ENCODE data around the gene RNASE13. TPM values are rescaled to one million over a fixed set of nuclear protein-coding genes. Genes with fewer than 3 reads are reported as not detected.

RNASE13 gene
- total RNA-seq, 4 donors from 2014 or later: not detected

DNA sequence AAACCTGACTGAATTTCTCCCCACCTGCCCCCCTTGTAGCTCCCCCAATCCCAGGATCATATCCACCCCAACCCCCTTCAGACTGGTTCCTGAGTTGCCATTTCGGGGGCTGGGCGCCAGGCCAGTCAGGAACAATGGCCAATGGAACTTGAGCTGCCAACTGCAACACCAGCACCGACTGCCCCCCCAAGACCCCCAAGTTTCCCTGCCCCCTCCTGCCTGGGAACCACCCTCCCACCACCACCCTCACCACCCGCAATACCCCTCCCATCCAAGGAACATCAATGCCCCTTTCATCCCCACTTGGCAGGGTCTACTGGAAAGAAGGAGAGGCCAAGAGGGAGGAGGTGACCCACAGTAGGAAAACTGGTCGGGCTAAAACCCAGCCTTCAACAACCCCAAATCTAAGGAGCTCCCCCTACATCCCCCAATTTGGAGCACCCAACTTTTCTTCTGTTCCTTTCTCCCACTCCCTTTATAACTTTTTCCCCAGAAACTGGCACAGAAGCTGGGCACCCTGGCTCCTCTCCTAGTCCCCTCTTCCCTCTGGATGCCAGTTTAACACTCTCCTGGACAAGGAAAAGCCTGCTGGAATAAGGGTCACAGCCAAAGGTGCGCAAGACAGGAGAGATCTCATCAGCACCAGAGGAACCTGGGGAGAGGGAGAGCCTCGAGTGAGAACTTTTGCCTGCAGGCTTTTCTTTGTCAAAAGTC is 8.2 kb downstream of the RNASE13 start:
- no peak for DNase-seq
- in situ Hi-C loops (cut with MboI; ENCODE audit: low pct_ligation_motif_present in 1 of 4, low pct_unique_long_range_greater_than_20kb in 1 of 4, low sequenced_read_pairs in 3 of 4): no loop called here
- Histone ChIP-seq H3K27ac (peak overlapping the region; percentile 84 to 93 (median 91)), H3K4me1 (peaks cover 10 to 32% (median 20%) of the 10 kb centered on the region in 4 donors), H3K27me3 (no peaks in the 10 kb centered on the region), H3K9me3 (no peaks in the 10 kb centered on the region), H3K4me3 (no peak overlapping the region), H3K36me3 (peaks cover 0 to 3% (median 0%) of the 10 kb centered on the region in 4 donors)
- intact Hi-C loops (cut with DNase I; ENCODE audit: low total_unique reads): no loop called here
- 73 to 83% methylated on average over 2 to 5 of the region's 7 CpGs for WGBS, 2 donors (ENCODE audit: low coverage in 1 of 2)
- TF ChIP-seq POLR2A (IDR thresholded peaks at IDR 0.05): no peak
- no peak for TF ChIP-seq POLR2AphosphoS5 (IDR thresholded peaks at IDR 0.05)
- no peak for TF ChIP-seq EP300 (IDR thresholded peaks at IDR 0.05; ENCODE audit: low read depth)
- TF ChIP-seq, protein P1, sequence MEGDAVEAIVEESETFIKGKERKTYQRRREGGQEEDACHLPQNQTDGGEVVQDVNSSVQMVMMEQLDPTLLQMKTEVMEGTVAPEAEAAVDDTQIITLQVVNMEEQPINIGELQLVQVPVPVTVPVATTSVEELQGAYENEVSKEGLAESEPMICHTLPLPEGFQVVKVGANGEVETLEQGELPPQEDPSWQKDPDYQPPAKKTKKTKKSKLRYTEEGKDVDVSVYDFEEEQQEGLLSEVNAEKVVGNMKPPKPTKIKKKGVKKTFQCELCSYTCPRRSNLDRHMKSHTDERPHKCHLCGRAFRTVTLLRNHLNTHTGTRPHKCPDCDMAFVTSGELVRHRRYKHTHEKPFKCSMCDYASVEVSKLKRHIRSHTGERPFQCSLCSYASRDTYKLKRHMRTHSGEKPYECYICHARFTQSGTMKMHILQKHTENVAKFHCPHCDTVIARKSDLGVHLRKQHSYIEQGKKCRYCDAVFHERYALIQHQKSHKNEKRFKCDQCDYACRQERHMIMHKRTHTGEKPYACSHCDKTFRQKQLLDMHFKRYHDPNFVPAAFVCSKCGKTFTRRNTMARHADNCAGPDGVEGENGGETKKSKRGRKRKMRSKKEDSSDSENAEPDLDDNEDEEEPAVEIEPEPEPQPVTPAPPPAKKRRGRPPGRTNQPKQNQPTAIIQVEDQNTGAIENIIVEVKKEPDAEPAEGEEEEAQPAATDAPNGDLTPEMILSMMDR (IDR thresholded peaks at IDR 0.05): no peak

DNA sequence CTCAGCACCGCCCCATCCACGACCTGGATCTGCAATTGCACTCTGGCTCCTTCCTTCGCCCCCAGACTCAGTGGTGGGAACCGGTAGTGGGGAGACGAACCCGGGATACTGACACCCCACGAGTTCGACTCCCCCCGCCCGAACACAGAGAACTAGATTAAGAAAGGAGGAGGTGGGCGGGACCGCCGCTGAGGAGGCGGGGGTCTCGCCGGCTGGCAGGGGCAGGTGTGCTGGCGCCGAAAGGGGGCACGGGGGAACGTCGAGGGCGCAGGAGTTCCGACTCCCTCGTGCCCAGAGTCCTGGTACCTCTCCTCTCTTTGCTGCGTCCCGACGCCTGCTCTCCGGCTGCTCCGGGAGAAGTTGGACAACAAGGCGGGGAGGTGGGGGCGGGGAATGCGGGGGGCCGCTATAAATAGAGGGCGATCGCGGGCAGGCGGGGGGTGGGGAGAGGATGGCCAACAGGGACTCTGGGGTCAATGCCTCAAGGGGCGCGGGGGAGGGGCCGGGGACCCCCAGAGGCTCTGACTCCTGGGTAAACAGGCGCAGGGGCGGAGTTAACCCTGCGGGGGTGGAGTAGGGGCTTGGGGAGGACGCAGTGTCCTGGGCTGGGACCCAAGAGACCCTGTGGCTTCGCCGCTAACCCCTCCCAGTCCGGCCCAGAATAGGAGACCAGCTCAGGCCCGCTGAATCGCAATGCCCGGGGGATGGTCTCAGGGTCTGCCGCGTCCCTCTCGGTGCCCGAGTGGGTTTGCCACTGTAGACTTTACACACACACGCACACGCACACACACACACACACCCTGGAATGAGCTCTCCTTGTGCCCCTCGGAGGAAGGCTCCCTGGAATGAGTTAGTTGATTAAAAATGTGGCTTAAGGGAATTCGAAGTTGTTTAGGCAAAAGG is 9.0 kb downstream of the RNASE13 start:
- H3K36me3 ChIP-seq: peaks cover 0 to 6% (median 0%) of the 10 kb centered on the region in 4 donors
- no peaks in the 10 kb centered on the region for H3K9me3 ChIP-seq
- no peaks in the 10 kb centered on the region for H3K27me3 ChIP-seq
- DNase-seq: peak; percentile 63
- WGBS, 2 donors (ENCODE audit: low coverage in 1 of 2): 0 to 20% methylated on average over 5 to 36 of the region's 58 CpGs
- in situ Hi-C loops (cut with MboI; ENCODE audit: low pct_ligation_motif_present in 1 of 4, low pct_unique_long_range_greater_than_20kb in 1 of 4, low sequenced_read_pairs in 3 of 4) (no loop called here), intact Hi-C loops (cut with DNase I; ENCODE audit: low total_unique reads) (no loop called here)
- TF ChIP-seq EP300 (IDR thresholded peaks at IDR 0.05; ENCODE audit: low read depth): no peak
- TF ChIP-seq POLR2AphosphoS5 (IDR thresholded peaks at IDR 0.05): no peak
- TF ChIP-seq, protein P1 (IDR thresholded peaks at IDR 0.05): no peak
- no peak for TF ChIP-seq POLR2A (IDR thresholded peaks at IDR 0.05)
- H3K4me3 ChIP-seq: peak overlapping the region; percentile 61 to 90 (median 76)
- H3K4me1 ChIP-seq: peaks cover 10 to 32% (median 20%) of the 10 kb centered on the region in 4 donors
- H3K27ac ChIP-seq: peak overlapping the region; percentile 84 to 93 (median 91)

DNA sequence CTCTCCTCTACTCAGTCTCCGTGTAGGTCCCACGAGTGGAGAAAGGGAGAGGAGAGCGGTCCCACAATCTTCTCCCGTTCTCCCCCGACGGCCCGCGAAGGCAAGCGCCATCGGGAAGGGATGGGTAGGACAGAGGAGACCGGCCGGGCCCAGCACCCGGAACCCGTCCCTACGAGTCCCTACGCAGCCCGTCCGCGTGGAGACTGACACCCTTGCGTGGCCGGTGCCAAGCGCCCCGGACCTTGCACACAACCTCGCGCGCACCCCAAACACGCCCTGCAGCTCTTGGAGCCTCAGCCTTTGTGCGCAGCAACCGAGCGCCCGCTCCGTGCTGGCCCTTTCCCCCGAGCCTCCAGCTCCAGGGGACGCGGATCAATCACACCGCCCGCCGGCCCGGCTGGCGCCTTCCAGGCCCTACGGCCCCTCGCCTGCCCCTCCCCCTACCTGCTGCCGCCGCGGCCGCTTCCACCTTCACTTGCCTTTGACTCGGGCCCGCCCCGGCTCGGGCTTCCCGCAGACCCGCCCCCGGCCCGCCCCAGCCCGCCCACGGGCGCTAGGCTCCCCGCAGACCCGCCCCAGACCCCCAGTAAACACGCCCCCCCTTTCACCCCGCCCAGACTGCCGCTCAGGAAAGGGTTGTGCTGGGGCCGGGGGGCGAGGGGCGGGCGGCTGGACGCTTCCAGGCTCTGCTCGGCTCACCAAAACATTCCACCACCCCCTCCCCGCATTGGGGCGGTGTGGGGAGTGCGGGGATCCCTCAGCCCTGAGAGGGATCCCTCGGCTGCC is 9.8 kb downstream of the RNASE13 start, which contains the start of gene NDRG2:
TSS of gene NDRG2 (minus strand) at position 477 of the 786 bp plus-strand sequence. CDS start 1,746 bp downstream, outside the sequence.
- TF ChIP-seq POLR2A (IDR thresholded peaks at IDR 0.05) (peak; percentile 67), POLR2AphosphoS5 (IDR thresholded peaks at IDR 0.05) (peak; percentile 61 to 73 (median 69))
- TF ChIP-seq, protein P1 (IDR thresholded peaks at IDR 0.05): no peak
- 3 to 7% methylated on average over 12 to 53 of the region's 72 CpGs for WGBS, 2 donors (ENCODE audit: low coverage in 1 of 2)
- Histone ChIP-seq H3K4me1 (peaks cover 10 to 32% (median 20%) of the 10 kb centered on the region in 4 donors), H3K36me3 (peaks cover 0 to 8% (median 3%) of the 10 kb centered on the region in 4 donors), H3K9me3 (no peaks in the 10 kb centered on the region), H3K27me3 (no peaks in the 10 kb centered on the region), H3K4me3 (peak within 1 kb of the TSS; percentile 61 to 90 (median 76)), H3K27ac (peak within 1 kb of the TSS; percentile 84 to 93 (median 91))
- DNase-seq: peak; percentile 90
- in situ Hi-C loops (cut with MboI; ENCODE audit: low pct_ligation_motif_present in 1 of 4, low pct_unique_long_range_greater_than_20kb in 1 of 4, low sequenced_read_pairs in 3 of 4): no loop called here
- intact Hi-C loops (cut with DNase I; ENCODE audit: low total_unique reads): no loop called here
